ENCODE measurements around the gene CTNNBIP1.

- TF ChIP-seq CTCF (IDR thresholded peaks at IDR 0.05) (no peak), POLR2A (IDR thresholded peaks at IDR 0.05) (no peak)
These were observed 85.4 kb downstream of the CTNNBIP1 start for GRCh38 chr1:9824702-9825089.
